DOHH2 (cell line): ENCODE data around the gene SMARCD2.

Experiments
- CTCF ChIP-seq: fragments of 200-600 bp; sonication (generic); IDR thresholded peaks from one replicate; pipeline ENCODE4 v1.5.1; 2014; ENCODE audit warnings: antibody characterized with exemption, mild to moderate bottlenecking, low read depth, low read length; ENCODE audit not compliant: poor library complexity, severe bottlenecking
- EZH2phosphoT487 ChIP-seq: fragments of 200-600 bp; sonication (generic); IDR thresholded peaks from 2 replicates; pipeline ENCODE4 v1.6.1; 2017; ENCODE audit warnings: borderline replicate concordance, mild to moderate bottlenecking, antibody characterized with exemption, low read length, moderate library complexity, mixed read lengths

GRCh38 chr17:63798572-63799106 is 43.8 kb downstream of the SMARCD2 start:
- TF ChIP-seq CTCF (no peak), EZH2phosphoT487 (no peak)
